ENCODE results near the gene F10.

Gene F10

DNA sequence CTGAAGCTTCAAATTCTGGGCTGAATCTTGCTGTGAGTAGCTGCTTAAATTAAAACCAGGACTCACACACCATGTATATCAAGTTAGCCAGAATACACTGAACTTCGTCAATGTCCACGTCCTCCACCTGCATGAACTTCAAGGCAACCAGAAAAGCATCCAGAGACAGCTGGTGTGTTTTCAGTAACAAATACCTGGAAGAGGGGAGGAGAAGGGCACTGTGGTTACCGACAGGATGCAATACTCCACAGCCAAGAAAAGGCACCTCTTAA lies 56.2 kb downstream of the F10 start:
- no peak overlapping the region for H2AK5ac ChIP-seq (ENCODE audit: low read depth, low read length)
- no peak for DNase-seq (ENCODE audit: low spot score)
- no peak overlapping the region for H3K18ac ChIP-seq (ENCODE audit: low read length)
- H2BK12ac ChIP-seq (ENCODE audit: low read length), result no peak overlapping the region
- no peak overlapping the region for H2AFZ ChIP-seq (ENCODE audit: low read length)
- no peak overlapping the region for H2BK120ac ChIP-seq (ENCODE audit: low read depth, low read length)
- no peak overlapping the region for H2BK5ac ChIP-seq (ENCODE audit: low read length)
- no peak overlapping the region for H3K23ac ChIP-seq (ENCODE audit: low read depth, low read length, poor library complexity)
- no peaks in the 10 kb centered on the region for H3K79me1 ChIP-seq (ENCODE audit: low read depth, low read length)
- no peaks in the 10 kb centered on the region for H3K9me3 ChIP-seq (replicated peaks in 1 of 2; ENCODE audit: control insufficient read depth in 2 of 2, insufficient read depth in 1 of 2, low read depth in 1 of 2, low read length in 2 of 2)
- H4K91ac ChIP-seq (ENCODE audit: low read depth, low read length, poor library complexity), result no peak overlapping the region
- H2BK15ac ChIP-seq (ENCODE audit: low read length), result no peak overlapping the region
- H3K27me3 ChIP-seq (ENCODE audit: control insufficient read depth in 3 of 3, insufficient read depth in 3 of 3, low read depth in 1 of 3, low read length in 3 of 3), result no peaks in the 10 kb centered on the region
- no peak overlapping the region for H3K27ac ChIP-seq (replicated peaks; ENCODE audit: low read length)
- peaks cover 22 to 96% of the 10 kb centered on the region in 2 donors for H3K36me3 ChIP-seq (replicated peaks in 1 of 2; ENCODE audit: control insufficient read depth in 2 of 2, insufficient read depth in 2 of 2, low read length in 2 of 2)
- peaks cover 8 to 18% of the 10 kb centered on the region in 2 donors for H3K4me1 ChIP-seq (ENCODE audit: control insufficient read depth in 2 of 2, insufficient read depth in 1 of 2, low read depth in 1 of 2, low read length in 2 of 2)
- no peak overlapping the region for H3K9ac ChIP-seq (ENCODE audit: low read depth, low read length, poor library complexity)
- H4K8ac ChIP-seq (ENCODE audit: low read depth, low read length), result no peak overlapping the region
- no peak overlapping the region for H3K4me2 ChIP-seq (ENCODE audit: insufficient read depth, low read length, poor library complexity, severe bottlenecking)
- no peak overlapping the region for H3K4me3 ChIP-seq (ENCODE audit: low read length in 2 of 2)
- WGBS, 2 donors (ENCODE audit: extremely low coverage in 2 of 2, insufficient read length in 2 of 2, insufficient replicate concordance in 1 of 2), result no CpG with 5 or more reads among the region's 3 CpGs
- no peak overlapping the region for H3K4ac ChIP-seq (ENCODE audit: low read length)
- no peak overlapping the region for H3K14ac ChIP-seq (ENCODE audit: low read length)

GRCh38 chr13:113179374-113180230 lies 57.0 kb downstream of the F10 start:
- Histone ChIP-seq H2BK15ac (ENCODE audit: low read length) (no peak overlapping the region), H3K79me1 (ENCODE audit: low read depth, low read length) (no peaks in the 10 kb centered on the region), H2BK5ac (ENCODE audit: low read length) (no peak overlapping the region), H3K4ac (ENCODE audit: low read length) (no peak overlapping the region), H2AK5ac (ENCODE audit: low read depth, low read length) (no peak overlapping the region), H3K9ac (ENCODE audit: low read depth, low read length, poor library complexity) (peak overlapping the region; percentile 26), H2AFZ (ENCODE audit: low read length) (no peak overlapping the region), H3K27me3 (ENCODE audit: control insufficient read depth in 3 of 3, insufficient read depth in 3 of 3, low read depth in 1 of 3, low read length in 3 of 3) (no peaks in the 10 kb centered on the region), H3K4me1 (ENCODE audit: control insufficient read depth in 2 of 2, insufficient read depth in 1 of 2, low read depth in 1 of 2, low read length in 2 of 2) (peaks cover 8 to 18% of the 10 kb centered on the region in 2 donors), H4K8ac (ENCODE audit: low read depth, low read length) (no peak overlapping the region), H3K9me3 (replicated peaks in 1 of 2; ENCODE audit: control insufficient read depth in 2 of 2, insufficient read depth in 1 of 2, low read depth in 1 of 2, low read length in 2 of 2) (no peaks in the 10 kb centered on the region), H3K18ac (ENCODE audit: low read length) (no peak overlapping the region), H3K36me3 (replicated peaks in 1 of 2; ENCODE audit: control insufficient read depth in 2 of 2, insufficient read depth in 2 of 2, low read length in 2 of 2) (peaks cover 22 to 98% of the 10 kb centered on the region in 2 donors), H3K27ac (replicated peaks; ENCODE audit: low read length) (peak overlapping the region; percentile 30), H2BK12ac (ENCODE audit: low read length) (no peak overlapping the region), H2BK120ac (ENCODE audit: low read depth, low read length) (no peak overlapping the region), H4K91ac (ENCODE audit: low read depth, low read length, poor library complexity) (no peak overlapping the region), H3K4me2 (ENCODE audit: insufficient read depth, low read length, poor library complexity, severe bottlenecking) (no peak overlapping the region), H3K23ac (ENCODE audit: low read depth, low read length, poor library complexity) (no peak overlapping the region), H3K14ac (ENCODE audit: low read length) (no peak overlapping the region), H3K4me3 (ENCODE audit: low read length in 2 of 2) (no peak overlapping the region)
- no CpG with 5 or more reads among the region's 28 CpGs for WGBS, 2 donors (ENCODE audit: extremely low coverage in 2 of 2, insufficient read length in 2 of 2, insufficient replicate concordance in 1 of 2)
- peak; percentile 43 for DNase-seq (ENCODE audit: low spot score)

DNA sequence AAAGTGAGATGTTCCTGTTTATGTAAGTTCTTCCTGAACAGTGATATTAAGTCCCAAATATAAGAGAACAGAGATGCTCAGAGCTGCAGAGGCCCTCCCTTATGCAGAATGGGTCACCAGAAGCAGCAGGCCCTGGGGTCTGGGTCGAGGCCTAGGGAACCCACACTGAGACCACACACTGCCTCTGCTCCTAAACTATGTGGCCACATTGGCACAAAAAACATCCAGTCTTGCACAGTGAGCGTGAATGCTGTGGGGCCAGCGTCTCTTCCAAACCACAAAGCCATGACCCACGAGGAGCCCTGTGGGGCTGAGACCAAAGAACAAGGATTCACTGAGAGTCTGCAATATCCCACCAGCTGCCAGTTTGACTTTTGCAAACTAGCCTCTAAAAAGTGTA lies 59.4 kb downstream of the F10 start:
- WGBS, 2 donors (ENCODE audit: extremely low coverage in 2 of 2, insufficient read length in 2 of 2, insufficient replicate concordance in 1 of 2), result no CpG with 5 or more reads among the region's 4 CpGs
- H4K8ac ChIP-seq (ENCODE audit: low read depth, low read length), result no peak overlapping the region
- no peak overlapping the region for H3K9ac ChIP-seq (ENCODE audit: low read depth, low read length, poor library complexity)
- H2BK120ac ChIP-seq (ENCODE audit: low read depth, low read length), result no peak overlapping the region
- H3K4me3 ChIP-seq (ENCODE audit: low read length in 2 of 2), result no peak overlapping the region
- peaks cover 8 to 18% of the 10 kb centered on the region in 2 donors for H3K4me1 ChIP-seq (ENCODE audit: control insufficient read depth in 2 of 2, insufficient read depth in 1 of 2, low read depth in 1 of 2, low read length in 2 of 2)
- H2BK5ac ChIP-seq (ENCODE audit: low read length), result no peak overlapping the region
- H4K91ac ChIP-seq (ENCODE audit: low read depth, low read length, poor library complexity), result no peak overlapping the region
- no peaks in the 10 kb centered on the region for H3K79me1 ChIP-seq (ENCODE audit: low read depth, low read length)
- H3K23ac ChIP-seq (ENCODE audit: low read depth, low read length, poor library complexity), result no peak overlapping the region
- no peaks in the 10 kb centered on the region for H3K27me3 ChIP-seq (ENCODE audit: control insufficient read depth in 3 of 3, insufficient read depth in 3 of 3, low read depth in 1 of 3, low read length in 3 of 3)
- H3K4me2 ChIP-seq (ENCODE audit: insufficient read depth, low read length, poor library complexity, severe bottlenecking), result no peak overlapping the region
- no peak overlapping the region for H3K18ac ChIP-seq (ENCODE audit: low read length)
- H3K9me3 ChIP-seq (replicated peaks in 1 of 2; ENCODE audit: control insufficient read depth in 2 of 2, insufficient read depth in 1 of 2, low read depth in 1 of 2, low read length in 2 of 2), result no peaks in the 10 kb centered on the region
- no peak overlapping the region for H2AFZ ChIP-seq (ENCODE audit: low read length)
- H3K27ac ChIP-seq (replicated peaks; ENCODE audit: low read length), result no peak overlapping the region
- H2BK15ac ChIP-seq (ENCODE audit: low read length), result no peak overlapping the region
- no peak overlapping the region for H3K4ac ChIP-seq (ENCODE audit: low read length)
- no peak for DNase-seq (ENCODE audit: low spot score)
- H3K36me3 ChIP-seq (replicated peaks in 1 of 2; ENCODE audit: control insufficient read depth in 2 of 2, insufficient read depth in 2 of 2, low read length in 2 of 2), result peaks cover 14 to 98% of the 10 kb centered on the region in 2 donors
- no peak overlapping the region for H3K14ac ChIP-seq (ENCODE audit: low read length)
- H2BK12ac ChIP-seq (ENCODE audit: low read length), result no peak overlapping the region
- no peak overlapping the region for H2AK5ac ChIP-seq (ENCODE audit: low read depth, low read length)

- Histone ChIP-seq H3K4ac (ENCODE audit: low read length) (no peak overlapping the region), H2BK120ac (ENCODE audit: low read depth, low read length) (no peak overlapping the region), H2BK15ac (ENCODE audit: low read length) (no peak overlapping the region), H3K14ac (ENCODE audit: low read length) (no peak overlapping the region), H3K27me3 (ENCODE audit: control insufficient read depth in 3 of 3, insufficient read depth in 3 of 3, low read depth in 1 of 3, low read length in 3 of 3) (no peaks in the 10 kb centered on the region), H3K9ac (ENCODE audit: low read depth, low read length, poor library complexity) (no peak overlapping the region), H3K4me1 (ENCODE audit: control insufficient read depth in 2 of 2, insufficient read depth in 1 of 2, low read depth in 1 of 2, low read length in 2 of 2) (peaks cover 8 to 13% of the 10 kb centered on the region in 2 donors), H3K4me3 (ENCODE audit: low read length in 2 of 2) (no peak overlapping the region), H4K91ac (ENCODE audit: low read depth, low read length, poor library complexity) (no peak overlapping the region), H3K18ac (ENCODE audit: low read length) (no peak overlapping the region), H2AFZ (ENCODE audit: low read length) (no peak overlapping the region), H4K8ac (ENCODE audit: low read depth, low read length) (no peak overlapping the region), H3K79me1 (ENCODE audit: low read depth, low read length) (no peaks in the 10 kb centered on the region), H3K27ac (replicated peaks; ENCODE audit: low read length) (no peak overlapping the region), H3K4me2 (ENCODE audit: insufficient read depth, low read length, poor library complexity, severe bottlenecking) (no peak overlapping the region), H2AK5ac (ENCODE audit: low read depth, low read length) (no peak overlapping the region), H3K23ac (ENCODE audit: low read depth, low read length, poor library complexity) (no peak overlapping the region), H3K36me3 (replicated peaks in 1 of 2; ENCODE audit: control insufficient read depth in 2 of 2, insufficient read depth in 2 of 2, low read length in 2 of 2) (peaks cover 20 to 99% of the 10 kb centered on the region in 2 donors), H2BK12ac (ENCODE audit: low read length) (no peak overlapping the region), H3K9me3 (replicated peaks in 1 of 2; ENCODE audit: control insufficient read depth in 2 of 2, insufficient read depth in 1 of 2, low read depth in 1 of 2, low read length in 2 of 2) (no peaks in the 10 kb centered on the region), H2BK5ac (ENCODE audit: low read length) (no peak overlapping the region)
- no CpG with 5 or more reads among the region's 14 CpGs for WGBS, 2 donors (ENCODE audit: extremely low coverage in 2 of 2, insufficient read length in 2 of 2, insufficient replicate concordance in 1 of 2)
- DNase-seq (ENCODE audit: low spot score), result no peak
Measured at GRCh38 chr13:113183450-113184129, 61.0 kb downstream of the F10 start.
